ENCODE results near the gene TSPEAR.
"Not testable (repeated sequence)": the region's sequence is repeated elsewhere in the genome, so short reads cannot be mapped to it uniquely, and the experiment has no call there.

Gene TSPEAR

DNA sequence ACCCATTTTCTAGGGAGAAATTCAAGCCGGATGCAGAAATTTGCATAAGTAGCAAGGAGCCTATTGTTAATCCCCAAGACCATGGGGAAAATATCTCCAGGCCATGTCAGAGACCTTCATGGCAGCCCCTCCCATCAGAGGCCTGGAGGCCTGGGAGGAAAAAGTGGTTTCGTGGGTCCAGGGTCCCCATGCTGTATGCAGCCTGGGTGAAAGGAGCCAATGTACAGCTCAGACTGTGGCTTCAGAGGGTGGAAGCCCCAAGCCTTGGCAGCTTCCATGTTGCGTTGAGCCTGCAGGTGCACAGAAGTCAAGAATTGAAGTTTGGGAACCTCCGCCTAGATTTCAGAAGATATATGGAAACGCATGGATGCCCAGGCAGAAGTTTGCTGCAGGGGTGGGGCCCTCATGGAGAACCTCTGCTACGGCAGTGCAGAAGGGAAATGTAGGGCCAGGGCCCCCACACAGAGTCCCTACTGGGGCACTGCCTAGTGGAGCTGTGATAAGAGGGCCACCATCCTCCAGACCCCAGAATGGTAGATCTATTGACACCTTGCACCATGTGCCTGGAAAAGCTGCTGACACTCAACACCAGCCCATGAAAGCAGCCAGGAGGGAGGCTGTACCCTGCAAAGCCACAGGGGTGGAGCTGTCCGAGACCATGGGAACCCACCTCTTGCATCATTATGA lies 101.1 kb downstream of the TSPEAR start:
- H3K27ac ChIP-seq (ENCODE audit: insufficient read depth, low read depth, low read length, poor library complexity, severe bottlenecking); H3K36me3 ChIP-seq (ENCODE audit: control insufficient read depth, insufficient read depth, low read length); H3K27me3 ChIP-seq (ENCODE audit: control insufficient read depth, insufficient read depth, low read length, poor library complexity, severe bottlenecking); H3K4me1 ChIP-seq (ENCODE audit: control insufficient read depth, insufficient read depth, low read length); H3K9me3 ChIP-seq (ENCODE audit: control insufficient read depth, low read length); H3K4me3 ChIP-seq (ENCODE audit: insufficient read depth, low read depth, low read length): not testable (repeated sequence)
- WGBS, 2 experiments = 91 to 92% methylated on average over 7 of the region's 7 CpGs

DNA sequence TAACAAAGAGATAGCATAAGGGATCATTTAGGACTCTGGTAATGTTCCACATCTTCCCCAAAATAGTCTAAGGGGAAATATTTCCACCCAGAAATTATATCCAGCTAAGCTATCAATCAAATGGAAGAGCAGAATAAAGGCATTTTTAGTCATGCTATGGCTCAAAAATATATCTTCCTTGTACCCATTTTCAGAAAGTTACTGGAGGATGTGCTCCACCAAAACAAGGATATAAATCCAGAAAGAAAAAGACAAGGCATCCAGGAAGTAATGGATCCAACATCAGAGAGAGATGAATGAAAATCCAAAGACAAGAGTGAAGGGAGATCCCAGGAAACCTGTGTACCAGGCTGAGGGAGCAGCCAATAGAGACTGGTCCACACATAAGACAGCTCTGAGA lies 102.2 kb downstream of the TSPEAR start:
- Histone ChIP-seq H3K4me3 (ENCODE audit: insufficient read depth, low read depth, low read length) (no peak overlapping the region), H3K36me3 (ENCODE audit: control insufficient read depth, insufficient read depth, low read length) (no peaks in the 10 kb centered on the region), H3K27me3 (ENCODE audit: control insufficient read depth, insufficient read depth, low read length, poor library complexity, severe bottlenecking) (no peaks in the 10 kb centered on the region), H3K27ac (ENCODE audit: insufficient read depth, low read depth, low read length, poor library complexity, severe bottlenecking) (no peak overlapping the region), H3K9me3 (ENCODE audit: control insufficient read depth, low read length) (peaks cover 2% of the 10 kb centered on the region), H3K4me1 (ENCODE audit: control insufficient read depth, insufficient read depth, low read length) (no peaks in the 10 kb centered on the region)

DNA sequence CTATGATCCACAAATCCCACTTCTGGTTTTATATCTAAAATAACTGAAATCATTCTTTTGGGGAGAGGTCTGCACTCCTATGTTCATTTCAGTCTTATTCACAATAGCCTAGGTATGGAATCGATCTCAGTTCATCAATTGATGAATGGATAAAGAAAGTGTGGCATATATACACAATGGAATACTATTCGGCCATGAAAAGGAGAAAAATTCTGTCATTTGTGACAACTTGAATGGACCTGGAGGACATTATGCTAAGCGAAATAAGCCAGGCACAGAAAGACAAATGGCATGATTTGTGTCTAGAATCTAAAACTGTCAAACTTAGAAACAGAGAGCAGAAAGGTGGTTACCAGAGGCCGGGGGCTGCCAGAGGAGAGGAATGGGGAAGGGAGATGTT lies 104.9 kb downstream of the TSPEAR start:
- WGBS, 2 experiments = 89 to 90% methylated on average over 4 of the region's 4 CpGs
- H3K27me3 ChIP-seq (ENCODE audit: control insufficient read depth, insufficient read depth, low read length, poor library complexity, severe bottlenecking) = no peaks in the 10 kb centered on the region
- peaks cover 2% of the 10 kb centered on the region for H3K9me3 ChIP-seq (ENCODE audit: control insufficient read depth, low read length)
- no peaks in the 10 kb centered on the region for H3K4me1 ChIP-seq (ENCODE audit: control insufficient read depth, insufficient read depth, low read length)
- no peak overlapping the region for H3K4me3 ChIP-seq (ENCODE audit: insufficient read depth, low read depth, low read length)
- no peak overlapping the region for H3K27ac ChIP-seq (ENCODE audit: insufficient read depth, low read depth, low read length, poor library complexity, severe bottlenecking)
- H3K36me3 ChIP-seq (ENCODE audit: control insufficient read depth, insufficient read depth, low read length) = no peaks in the 10 kb centered on the region

DNA sequence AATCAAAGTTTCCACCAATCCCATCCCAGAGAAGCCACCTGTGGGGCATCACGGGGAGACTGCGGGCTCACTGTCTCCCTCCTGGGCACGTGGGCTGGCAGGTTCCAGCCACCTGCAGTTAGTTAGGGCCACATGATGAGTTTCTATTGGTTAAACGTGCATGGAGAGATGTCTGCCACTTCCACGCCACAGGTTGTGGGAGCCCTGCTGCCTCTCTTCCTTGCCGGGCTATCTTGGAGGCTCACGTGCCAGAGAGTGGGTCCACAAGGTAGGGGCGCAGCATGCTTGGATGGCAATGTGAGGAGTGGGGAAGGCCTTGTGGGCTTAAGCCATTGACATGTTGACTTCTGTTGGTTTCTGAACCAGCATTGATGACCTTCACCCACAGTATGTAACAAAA lies 107.5 kb downstream of the TSPEAR start:
- H3K27me3 ChIP-seq (ENCODE audit: control insufficient read depth, insufficient read depth, low read length, poor library complexity, severe bottlenecking) = no peaks in the 10 kb centered on the region
- H3K4me3 ChIP-seq (ENCODE audit: insufficient read depth, low read depth, low read length) = no peak overlapping the region
- 93 to 95% methylated on average over 7 to 8 of the region's 8 CpGs for WGBS, 2 experiments
- H3K27ac ChIP-seq (ENCODE audit: insufficient read depth, low read depth, low read length, poor library complexity, severe bottlenecking) = no peak overlapping the region
- H3K9me3 ChIP-seq (ENCODE audit: control insufficient read depth, low read length) = no peaks in the 10 kb centered on the region
- no peaks in the 10 kb centered on the region for H3K36me3 ChIP-seq (ENCODE audit: control insufficient read depth, insufficient read depth, low read length)
- H3K4me1 ChIP-seq (ENCODE audit: control insufficient read depth, insufficient read depth, low read length) = no peaks in the 10 kb centered on the region

DNA sequence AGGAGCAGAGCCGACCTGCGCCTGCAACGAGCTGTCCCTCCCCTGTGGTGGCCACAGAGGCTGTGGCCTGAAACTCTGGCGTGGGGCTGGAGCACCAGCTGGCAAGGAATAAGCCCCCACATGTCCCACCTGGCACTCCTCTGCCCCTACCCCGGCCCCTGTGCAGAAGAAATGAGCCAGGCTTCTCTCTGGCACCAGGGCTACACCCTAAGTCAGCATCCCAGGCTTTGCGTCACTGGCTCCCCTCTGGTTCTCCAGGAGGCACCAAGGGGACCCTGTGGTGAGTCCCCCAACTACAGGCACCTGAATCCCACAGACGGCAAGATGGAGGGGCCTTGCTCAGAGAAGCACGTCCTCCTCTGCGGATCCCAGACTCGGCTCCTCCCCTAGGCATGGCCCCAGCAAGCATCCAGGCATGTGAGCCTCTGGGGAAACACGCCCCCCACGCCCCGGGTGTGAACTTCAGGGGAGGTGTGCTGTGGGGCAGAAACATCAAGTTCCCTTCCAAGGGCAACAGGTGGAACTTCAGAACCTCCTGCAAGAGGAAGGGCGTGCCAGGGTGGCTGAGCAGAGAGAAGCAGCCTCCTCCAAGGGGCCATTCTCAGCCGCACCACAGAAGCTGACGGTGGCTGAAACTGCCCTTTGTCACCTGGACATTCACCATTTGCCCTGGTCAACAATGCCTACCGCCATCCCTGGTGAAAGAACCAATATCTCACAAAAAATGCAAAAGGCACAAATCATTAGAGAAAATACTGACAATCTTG lies 108.1 kb downstream of the TSPEAR start:
- H3K4me3 ChIP-seq (ENCODE audit: insufficient read depth, low read depth, low read length) = no peak overlapping the region
- H3K4me1 ChIP-seq (ENCODE audit: control insufficient read depth, insufficient read depth, low read length) = no peaks in the 10 kb centered on the region
- H3K36me3 ChIP-seq (ENCODE audit: control insufficient read depth, insufficient read depth, low read length) = no peaks in the 10 kb centered on the region
- H3K27me3 ChIP-seq (ENCODE audit: control insufficient read depth, insufficient read depth, low read length, poor library complexity, severe bottlenecking) = no peaks in the 10 kb centered on the region
- 68 to 71% methylated on average over 17 of the region's 17 CpGs for WGBS, 2 experiments
- H3K27ac ChIP-seq (ENCODE audit: insufficient read depth, low read depth, low read length, poor library complexity, severe bottlenecking) = no peak overlapping the region
- no peaks in the 10 kb centered on the region for H3K9me3 ChIP-seq (ENCODE audit: control insufficient read depth, low read length)

DNA sequence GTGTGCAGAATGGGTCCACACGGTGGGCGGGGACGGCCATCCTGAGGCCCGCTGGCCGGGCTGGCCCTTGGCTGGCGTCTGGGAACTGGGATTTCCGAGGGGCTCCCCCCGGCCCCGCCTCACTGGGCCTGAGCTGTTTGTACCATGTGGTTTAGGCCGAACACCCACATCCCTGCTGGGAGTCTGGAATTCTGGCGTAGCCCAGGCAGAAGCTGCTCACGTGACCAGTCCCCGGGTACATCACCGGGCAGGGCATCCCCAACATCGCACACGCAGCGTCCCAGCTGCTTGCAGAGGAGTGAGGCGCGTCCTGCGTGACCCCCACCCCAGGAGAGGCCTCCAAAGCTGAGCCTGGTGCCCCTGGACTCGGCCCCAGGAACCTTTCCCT lies 108.9 kb downstream of the TSPEAR start:
- no peaks in the 10 kb centered on the region for H3K36me3 ChIP-seq (ENCODE audit: control insufficient read depth, insufficient read depth, low read length)
- H3K4me3 ChIP-seq (ENCODE audit: insufficient read depth, low read depth, low read length) = no peak overlapping the region
- H3K27ac ChIP-seq (ENCODE audit: insufficient read depth, low read depth, low read length, poor library complexity, severe bottlenecking) = no peak overlapping the region
- WGBS, 2 experiments = 87 to 88% methylated on average over 20 of the region's 21 CpGs
- no peaks in the 10 kb centered on the region for H3K27me3 ChIP-seq (ENCODE audit: control insufficient read depth, insufficient read depth, low read length, poor library complexity, severe bottlenecking)
- no peaks in the 10 kb centered on the region for H3K4me1 ChIP-seq (ENCODE audit: control insufficient read depth, insufficient read depth, low read length)
- no peaks in the 10 kb centered on the region for H3K9me3 ChIP-seq (ENCODE audit: control insufficient read depth, low read length)

DNA sequence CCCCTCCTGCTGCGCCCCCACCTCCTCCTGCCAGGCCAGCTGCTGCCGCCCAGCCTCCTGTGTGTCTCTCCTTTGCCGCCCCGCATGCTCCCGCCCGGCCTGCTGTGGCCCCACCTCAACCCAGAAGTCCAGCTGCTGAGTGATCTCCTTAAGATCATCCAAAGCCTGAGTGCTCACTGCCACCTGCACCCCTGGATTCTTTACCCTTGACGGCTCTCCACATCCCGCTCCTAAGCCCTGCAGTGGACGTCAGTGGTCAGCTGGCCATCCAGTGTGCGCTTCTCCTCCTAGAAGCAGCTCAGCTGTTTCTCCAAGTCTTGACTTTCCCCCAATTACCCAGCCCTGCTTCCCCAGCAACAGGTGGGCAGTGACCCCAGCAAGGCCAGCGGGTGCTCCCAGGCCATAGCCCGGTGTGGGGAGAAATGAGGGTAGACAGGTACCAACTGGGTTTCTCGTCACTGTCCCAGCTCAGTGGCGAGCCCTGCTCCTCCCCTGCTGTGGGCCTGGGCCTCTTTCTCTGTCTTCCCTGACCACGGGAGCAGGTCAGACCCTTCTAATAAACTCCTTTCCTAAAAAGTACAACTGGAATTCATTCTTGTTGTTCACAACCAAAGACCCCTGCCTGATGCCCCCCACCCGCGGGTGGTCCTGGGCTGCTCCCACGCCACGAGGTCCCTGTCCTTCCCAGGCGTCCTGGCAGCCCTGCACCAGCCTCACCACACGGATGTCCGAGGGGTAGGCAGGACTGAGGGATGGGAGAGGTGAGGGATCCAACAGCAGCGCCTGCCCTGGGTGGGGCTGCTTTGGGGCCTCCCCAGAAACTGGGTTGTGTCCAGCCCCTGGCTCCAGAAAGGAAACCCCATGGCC lies 109.5 kb downstream of the TSPEAR start:
- 85 to 86% methylated on average over 23 of the region's 23 CpGs for WGBS, 2 experiments
- H3K4me3 ChIP-seq (ENCODE audit: insufficient read depth, low read depth, low read length) = no peak overlapping the region

DNA sequence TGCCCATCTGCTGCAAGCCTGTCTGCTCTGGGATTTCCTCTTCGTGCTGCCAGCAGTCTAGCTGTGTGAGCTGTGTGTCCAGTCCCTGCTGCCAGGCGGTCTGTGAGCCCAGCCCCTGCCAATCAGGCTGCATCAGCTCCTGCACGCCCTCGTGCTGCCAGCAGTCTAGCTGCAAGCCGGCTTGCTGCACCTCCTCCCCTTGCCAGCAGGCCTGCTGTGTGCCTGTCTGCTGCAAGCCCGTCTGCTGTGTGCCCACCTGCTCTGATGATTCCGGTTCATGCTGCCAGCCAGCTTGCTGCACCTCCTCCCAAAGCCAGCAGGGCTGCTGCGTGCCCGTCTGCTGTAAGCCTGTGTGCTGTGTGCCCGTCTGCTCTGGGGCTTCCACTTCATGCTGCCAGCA lies 110.3 kb downstream of the TSPEAR start:
- H3K4me1 ChIP-seq (ENCODE audit: control insufficient read depth, insufficient read depth, low read length); H3K27me3 ChIP-seq (ENCODE audit: control insufficient read depth, insufficient read depth, low read length, poor library complexity, severe bottlenecking); H3K36me3 ChIP-seq (ENCODE audit: control insufficient read depth, insufficient read depth, low read length); H3K27ac ChIP-seq (ENCODE audit: insufficient read depth, low read depth, low read length, poor library complexity, severe bottlenecking); H3K4me3 ChIP-seq (ENCODE audit: insufficient read depth, low read depth, low read length); H3K9me3 ChIP-seq (ENCODE audit: control insufficient read depth, low read length): not testable (repeated sequence)
- 77 to 82% methylated on average over 10 of the region's 10 CpGs for WGBS, 2 experiments

More for the DNA sequence above, 109.5 kb downstream of the TSPEAR start:
- Histone ChIP-seq H3K4me1 (ENCODE audit: control insufficient read depth, insufficient read depth, low read length) (no peaks in the 10 kb centered on the region), H3K27me3 (ENCODE audit: control insufficient read depth, insufficient read depth, low read length, poor library complexity, severe bottlenecking) (no peaks in the 10 kb centered on the region), H3K27ac (ENCODE audit: insufficient read depth, low read depth, low read length, poor library complexity, severe bottlenecking) (no peak overlapping the region), H3K9me3 (ENCODE audit: control insufficient read depth, low read length) (no peaks in the 10 kb centered on the region), H3K36me3 (ENCODE audit: control insufficient read depth, insufficient read depth, low read length) (no peaks in the 10 kb centered on the region)

DNA sequence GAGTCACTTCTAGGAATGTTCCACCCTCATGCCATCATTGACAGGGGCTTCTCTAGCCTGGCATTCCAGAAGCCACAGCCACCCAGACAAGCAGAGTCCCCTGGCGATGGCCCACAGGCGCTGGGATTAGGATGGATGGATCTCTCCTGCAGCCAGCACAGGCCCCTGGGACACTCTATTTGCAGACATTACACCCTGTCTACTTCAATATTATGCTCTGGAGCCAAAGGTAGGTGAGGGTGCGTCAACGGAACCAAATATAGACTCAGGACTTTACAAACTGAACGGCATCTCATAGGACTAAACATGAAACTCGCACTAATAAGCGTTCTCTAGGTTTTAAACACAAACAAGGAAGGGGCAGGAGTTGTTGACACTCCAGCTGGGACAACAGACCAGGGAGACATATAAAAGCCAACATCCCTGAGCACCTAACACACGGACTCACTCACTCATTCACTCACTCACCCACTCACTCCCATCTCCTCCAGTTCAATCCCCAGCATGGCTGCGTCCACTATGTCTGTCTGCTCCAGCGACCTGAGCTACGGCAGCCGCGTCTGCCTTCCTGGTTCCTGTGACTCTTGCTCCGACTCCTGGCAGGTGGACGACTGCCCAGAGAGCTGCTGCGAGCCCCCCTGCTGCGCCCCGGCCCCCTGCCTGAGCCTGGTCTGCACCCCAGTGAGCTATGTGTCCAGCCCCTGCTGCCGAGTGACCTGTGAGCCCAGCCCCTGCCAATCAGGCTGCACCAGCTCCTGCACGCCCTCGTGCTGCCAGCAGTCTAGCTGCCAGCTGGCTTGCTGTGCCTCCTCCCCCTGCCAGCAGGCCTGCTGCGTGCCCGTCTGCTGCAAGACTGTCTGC lies 111.0 kb downstream of the TSPEAR start, which contains the start of gene KRTAP10-7:
Gene KRTAP10-7, plus strand, starts transcription at position 480 of the 861 bp plus-strand sequence. Its CDS starts 25 bp downstream, at position 505.
- H3K9me3 ChIP-seq (ENCODE audit: control insufficient read depth, low read length); H3K27ac ChIP-seq (ENCODE audit: insufficient read depth, low read depth, low read length, poor library complexity, severe bottlenecking); H3K36me3 ChIP-seq (ENCODE audit: control insufficient read depth, insufficient read depth, low read length); H3K4me3 ChIP-seq (ENCODE audit: insufficient read depth, low read depth, low read length); H3K27me3 ChIP-seq (ENCODE audit: control insufficient read depth, insufficient read depth, low read length, poor library complexity, severe bottlenecking); H3K4me1 ChIP-seq (ENCODE audit: control insufficient read depth, insufficient read depth, low read length): not testable (repeated sequence)
- 89 to 90% methylated on average over 23 of the region's 23 CpGs for WGBS, 2 experiments

All from ectodermal cell (in vitro differentiated cells).